ENCODE measurements around the gene PRDM15. TPM values are rescaled to one million over a fixed set of nuclear protein-coding genes. Genes with fewer than 3 reads are reported as not detected.

Gene PRDM15
- total and polyA plus RNA-seq, 4 donors, result 1.2 to 5.7 (median 2.1) TPM

DNA sequence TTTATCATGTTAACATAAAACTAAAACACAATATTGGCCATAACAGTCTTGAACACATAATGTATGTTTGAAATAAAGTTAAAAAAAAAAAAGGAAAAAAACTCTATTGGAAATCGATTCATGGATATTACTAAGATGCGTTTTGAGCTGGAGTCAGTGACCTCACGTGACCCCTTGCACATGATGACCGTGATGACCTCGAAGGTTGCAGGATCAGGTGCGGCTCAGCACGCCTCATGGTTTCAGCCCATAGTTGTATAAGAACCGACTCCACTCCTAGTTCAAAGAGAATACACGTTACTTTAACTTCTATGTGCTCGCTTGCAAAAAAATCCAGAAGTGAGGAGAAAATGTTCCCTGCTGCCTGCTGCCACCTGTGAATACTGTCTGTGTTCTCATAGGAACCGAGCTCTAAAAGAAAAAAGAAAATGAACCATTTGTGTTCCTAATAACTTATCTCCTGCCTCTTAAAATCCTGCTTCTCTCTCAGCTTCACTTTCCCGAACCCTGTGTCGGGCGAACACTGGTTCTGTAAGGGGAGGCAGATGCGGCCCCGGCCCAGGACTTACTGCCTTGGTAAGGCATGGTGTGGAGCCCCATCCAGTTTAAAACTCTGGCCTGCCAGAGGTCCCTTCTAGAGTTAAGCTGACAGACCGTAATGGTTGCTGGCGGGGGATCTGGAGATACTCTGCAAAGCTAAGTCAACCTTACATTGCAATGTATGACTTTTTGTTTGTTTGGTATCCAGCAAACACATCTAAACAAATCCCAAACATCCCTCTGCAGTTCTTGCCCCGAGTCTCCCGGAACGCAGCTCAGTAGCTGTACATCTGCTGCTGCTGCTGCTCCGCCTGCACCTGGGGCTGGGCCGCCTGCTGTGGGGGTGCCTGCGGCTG is 78.5 kb downstream of the PRDM15 start:
- no peak overlapping the region for H3K27ac ChIP-seq (ENCODE audit: low read depth in 1 of 2, low read length in 2 of 2)
- H3K27me3 ChIP-seq (ENCODE audit: control insufficient read depth in 4 of 4, insufficient read depth in 4 of 4, low read length in 3 of 4), result no peaks in the 10 kb centered on the region
- H3K4me1 ChIP-seq (ENCODE audit: control insufficient read depth in 4 of 4, insufficient read depth in 4 of 4, low read length in 3 of 4), result no peaks in the 10 kb centered on the region
- no peaks in the 10 kb centered on the region for H3K9me3 ChIP-seq (ENCODE audit: control insufficient read depth in 4 of 4, low read length in 3 of 4)
- peaks cover 0 to 17% (median 5%) of the 10 kb centered on the region in 4 donors for H3K36me3 ChIP-seq (ENCODE audit: control insufficient read depth in 4 of 4, insufficient read depth in 3 of 4, low read depth in 1 of 4, low read length in 3 of 4)
- H3K9ac ChIP-seq (ENCODE audit: low read depth in 1 of 2, low read length in 2 of 2), result no peak overlapping the region
- TF ChIP-seq FOXA2 (IDR thresholded peaks at IDR 0.05) (no peak), RXRA (IDR thresholded peaks at IDR 0.05) (peak; percentile 49 to 51), SP1 (IDR thresholded peaks at IDR 0.05) (no peak)
- 84% methylated on average over 24 of the region's 24 CpGs for WGBS
- no peak overlapping the region for H3K4me3 ChIP-seq (ENCODE audit: low read depth in 1 of 3, low read length in 3 of 3)
- DNase-seq (ENCODE audit: low spot score), result no peak

DNA sequence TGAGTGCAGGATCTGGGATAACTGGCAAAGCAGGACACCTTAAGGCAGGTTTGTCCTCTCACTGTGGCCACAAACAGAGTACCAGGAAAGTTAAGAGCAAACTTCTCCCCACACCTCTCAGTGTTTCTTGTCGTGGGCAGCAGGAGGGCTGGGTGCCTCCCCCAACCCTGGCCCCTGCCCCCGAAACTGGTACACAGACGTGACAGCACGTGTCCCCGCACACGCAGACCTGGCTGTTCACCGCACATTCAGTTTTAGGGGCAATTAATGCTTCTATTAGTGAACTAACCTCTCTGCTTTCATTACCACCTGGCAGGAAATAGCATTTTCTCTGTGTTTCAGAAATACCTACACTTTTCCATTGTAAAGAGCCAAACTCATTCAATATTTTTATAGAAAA is 79.4 kb downstream of the PRDM15 start:
- Histone ChIP-seq H3K36me3 (ENCODE audit: control insufficient read depth in 4 of 4, insufficient read depth in 3 of 4, low read depth in 1 of 4, low read length in 3 of 4) (peaks cover 0 to 17% (median 5%) of the 10 kb centered on the region in 4 donors), H3K9ac (ENCODE audit: low read depth in 1 of 2, low read length in 2 of 2) (no peak overlapping the region), H3K9me3 (ENCODE audit: control insufficient read depth in 4 of 4, low read length in 3 of 4) (no peaks in the 10 kb centered on the region), H3K27ac (ENCODE audit: low read depth in 1 of 2, low read length in 2 of 2) (no peak overlapping the region), H3K27me3 (ENCODE audit: control insufficient read depth in 4 of 4, insufficient read depth in 4 of 4, low read length in 3 of 4) (no peaks in the 10 kb centered on the region), H3K4me3 (ENCODE audit: low read depth in 1 of 3, low read length in 3 of 3) (no peak overlapping the region), H3K4me1 (ENCODE audit: control insufficient read depth in 4 of 4, insufficient read depth in 4 of 4, low read length in 3 of 4) (no peaks in the 10 kb centered on the region)
- no peak for DNase-seq (ENCODE audit: low spot score)
- TF ChIP-seq, protein P1, sequence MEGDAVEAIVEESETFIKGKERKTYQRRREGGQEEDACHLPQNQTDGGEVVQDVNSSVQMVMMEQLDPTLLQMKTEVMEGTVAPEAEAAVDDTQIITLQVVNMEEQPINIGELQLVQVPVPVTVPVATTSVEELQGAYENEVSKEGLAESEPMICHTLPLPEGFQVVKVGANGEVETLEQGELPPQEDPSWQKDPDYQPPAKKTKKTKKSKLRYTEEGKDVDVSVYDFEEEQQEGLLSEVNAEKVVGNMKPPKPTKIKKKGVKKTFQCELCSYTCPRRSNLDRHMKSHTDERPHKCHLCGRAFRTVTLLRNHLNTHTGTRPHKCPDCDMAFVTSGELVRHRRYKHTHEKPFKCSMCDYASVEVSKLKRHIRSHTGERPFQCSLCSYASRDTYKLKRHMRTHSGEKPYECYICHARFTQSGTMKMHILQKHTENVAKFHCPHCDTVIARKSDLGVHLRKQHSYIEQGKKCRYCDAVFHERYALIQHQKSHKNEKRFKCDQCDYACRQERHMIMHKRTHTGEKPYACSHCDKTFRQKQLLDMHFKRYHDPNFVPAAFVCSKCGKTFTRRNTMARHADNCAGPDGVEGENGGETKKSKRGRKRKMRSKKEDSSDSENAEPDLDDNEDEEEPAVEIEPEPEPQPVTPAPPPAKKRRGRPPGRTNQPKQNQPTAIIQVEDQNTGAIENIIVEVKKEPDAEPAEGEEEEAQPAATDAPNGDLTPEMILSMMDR (IDR thresholded peaks at IDR 0.05; ENCODE audit: low read depth, low read length, missing input control), result no peak
- TF ChIP-seq GABPA (IDR thresholded peaks at IDR 0.05 in 1 of 2, conservative IDR thresholded peaks at IDR 0.05 in 1 of 2) (no peak), NR2F2 (IDR thresholded peaks at IDR 0.05) (no peak), YY1 (IDR thresholded peaks at IDR 0.05) (no peak), EGR1 (IDR thresholded peaks at IDR 0.05; ENCODE audit: low read depth in 2 of 2) (no peak), HNF4G (IDR thresholded peaks at IDR 0.05) (no peak), TAF1 (conservative IDR thresholded peaks at IDR 0.05) (no peak), RAD21 (IDR thresholded peaks at IDR 0.05) (no peak), HNF4A (conservative IDR thresholded peaks at IDR 0.05) (no peak)
- TF ChIP-seq, protein P2, sequence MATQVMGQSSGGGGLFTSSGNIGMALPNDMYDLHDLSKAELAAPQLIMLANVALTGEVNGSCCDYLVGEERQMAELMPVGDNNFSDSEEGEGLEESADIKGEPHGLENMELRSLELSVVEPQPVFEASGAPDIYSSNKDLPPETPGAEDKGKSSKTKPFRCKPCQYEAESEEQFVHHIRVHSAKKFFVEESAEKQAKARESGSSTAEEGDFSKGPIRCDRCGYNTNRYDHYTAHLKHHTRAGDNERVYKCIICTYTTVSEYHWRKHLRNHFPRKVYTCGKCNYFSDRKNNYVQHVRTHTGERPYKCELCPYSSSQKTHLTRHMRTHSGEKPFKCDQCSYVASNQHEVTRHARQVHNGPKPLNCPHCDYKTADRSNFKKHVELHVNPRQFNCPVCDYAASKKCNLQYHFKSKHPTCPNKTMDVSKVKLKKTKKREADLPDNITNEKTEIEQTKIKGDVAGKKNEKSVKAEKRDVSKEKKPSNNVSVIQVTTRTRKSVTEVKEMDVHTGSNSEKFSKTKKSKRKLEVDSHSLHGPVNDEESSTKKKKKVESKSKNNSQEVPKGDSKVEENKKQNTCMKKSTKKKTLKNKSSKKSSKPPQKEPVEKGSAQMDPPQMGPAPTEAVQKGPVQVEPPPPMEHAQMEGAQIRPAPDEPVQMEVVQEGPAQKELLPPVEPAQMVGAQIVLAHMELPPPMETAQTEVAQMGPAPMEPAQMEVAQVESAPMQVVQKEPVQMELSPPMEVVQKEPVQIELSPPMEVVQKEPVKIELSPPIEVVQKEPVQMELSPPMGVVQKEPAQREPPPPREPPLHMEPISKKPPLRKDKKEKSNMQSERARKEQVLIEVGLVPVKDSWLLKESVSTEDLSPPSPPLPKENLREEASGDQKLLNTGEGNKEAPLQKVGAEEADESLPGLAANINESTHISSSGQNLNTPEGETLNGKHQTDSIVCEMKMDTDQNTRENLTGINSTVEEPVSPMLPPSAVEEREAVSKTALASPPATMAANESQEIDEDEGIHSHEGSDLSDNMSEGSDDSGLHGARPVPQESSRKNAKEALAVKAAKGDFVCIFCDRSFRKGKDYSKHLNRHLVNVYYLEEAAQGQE (IDR thresholded peaks at IDR 0.05), result no peak
- WGBS, result 97% methylated on average over 7 of the region's 7 CpGs

All from liver (tissue), 9 donors.